ENCODE measurements around the gene WASL. TPM values are rescaled to one million over a fixed set of nuclear protein-coding genes. Genes with fewer than 3 reads are reported as not detected.
"Not testable (repeated sequence)": the region's sequence is repeated elsewhere in the genome, so short reads cannot be mapped to it uniquely, and the experiment has no call there.

Gene WASL
- total RNA-seq, 1 experiment from 2014 or later = 33.2 TPM

DNA sequence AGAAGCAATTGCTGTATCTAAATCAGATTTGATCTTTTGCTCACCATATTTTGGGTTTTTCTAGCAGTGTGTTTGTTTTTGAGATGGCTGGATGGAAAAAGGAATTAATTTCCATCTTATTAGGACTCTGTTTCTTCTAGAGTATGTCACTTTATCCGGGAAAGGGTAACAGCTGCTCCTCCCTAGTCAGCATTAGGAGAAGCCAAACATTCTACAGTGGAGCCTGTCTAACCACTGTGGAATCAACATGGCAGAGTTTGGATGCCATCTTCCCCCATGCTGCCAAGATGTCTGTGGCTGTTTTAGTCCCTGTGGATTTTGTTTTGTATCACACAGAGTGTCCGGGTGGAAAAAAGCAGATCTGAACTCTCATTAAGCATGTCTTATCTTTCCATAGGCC, 109.2 kb downstream of the WASL start:
- H3K4me1 Mint-ChIP-seq (ENCODE audit: low read depth, unreplicated experiment) = peaks cover 15% of the 10 kb centered on the region
- no peak for DNase-seq
- no peaks in the 10 kb centered on the region for H3K27me3 Mint-ChIP-seq (ENCODE audit: unreplicated experiment)
- no TSS peak for BruUV-seq (replicated peaks)
- H3K9me3 Mint-ChIP-seq (ENCODE audit: low read depth, unreplicated experiment) = no peaks in the 10 kb centered on the region
- H3K4me3 Mint-ChIP-seq (ENCODE audit: low read depth, unreplicated experiment) = no peak overlapping the region
- no peaks in the 10 kb centered on the region for H3K36me3 Mint-ChIP-seq (ENCODE audit: insufficient read depth, unreplicated experiment)
- TF ChIP-seq, protein P1, sequence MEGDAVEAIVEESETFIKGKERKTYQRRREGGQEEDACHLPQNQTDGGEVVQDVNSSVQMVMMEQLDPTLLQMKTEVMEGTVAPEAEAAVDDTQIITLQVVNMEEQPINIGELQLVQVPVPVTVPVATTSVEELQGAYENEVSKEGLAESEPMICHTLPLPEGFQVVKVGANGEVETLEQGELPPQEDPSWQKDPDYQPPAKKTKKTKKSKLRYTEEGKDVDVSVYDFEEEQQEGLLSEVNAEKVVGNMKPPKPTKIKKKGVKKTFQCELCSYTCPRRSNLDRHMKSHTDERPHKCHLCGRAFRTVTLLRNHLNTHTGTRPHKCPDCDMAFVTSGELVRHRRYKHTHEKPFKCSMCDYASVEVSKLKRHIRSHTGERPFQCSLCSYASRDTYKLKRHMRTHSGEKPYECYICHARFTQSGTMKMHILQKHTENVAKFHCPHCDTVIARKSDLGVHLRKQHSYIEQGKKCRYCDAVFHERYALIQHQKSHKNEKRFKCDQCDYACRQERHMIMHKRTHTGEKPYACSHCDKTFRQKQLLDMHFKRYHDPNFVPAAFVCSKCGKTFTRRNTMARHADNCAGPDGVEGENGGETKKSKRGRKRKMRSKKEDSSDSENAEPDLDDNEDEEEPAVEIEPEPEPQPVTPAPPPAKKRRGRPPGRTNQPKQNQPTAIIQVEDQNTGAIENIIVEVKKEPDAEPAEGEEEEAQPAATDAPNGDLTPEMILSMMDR (IDR thresholded peaks at IDR 0.05; ENCODE audit: unreplicated experiment) = no peak
- CTCF ChIA-PET = interaction anchor here (0.5 kb wide), 1 partner anchor 231 kb away, joined by 3 read pairs; no protein-coding TSS in a partner anchor
- H3K27ac Mint-ChIP-seq (ENCODE audit: unreplicated experiment) = no peak overlapping the region
- intact Hi-C loops (cut with micrococcal nuclease; ENCODE audit: unreplicated experiment) = loop anchor here (5.0 kb wide), 1 partner anchor 158 kb away; no protein-coding TSS in a partner anchor

DNA sequence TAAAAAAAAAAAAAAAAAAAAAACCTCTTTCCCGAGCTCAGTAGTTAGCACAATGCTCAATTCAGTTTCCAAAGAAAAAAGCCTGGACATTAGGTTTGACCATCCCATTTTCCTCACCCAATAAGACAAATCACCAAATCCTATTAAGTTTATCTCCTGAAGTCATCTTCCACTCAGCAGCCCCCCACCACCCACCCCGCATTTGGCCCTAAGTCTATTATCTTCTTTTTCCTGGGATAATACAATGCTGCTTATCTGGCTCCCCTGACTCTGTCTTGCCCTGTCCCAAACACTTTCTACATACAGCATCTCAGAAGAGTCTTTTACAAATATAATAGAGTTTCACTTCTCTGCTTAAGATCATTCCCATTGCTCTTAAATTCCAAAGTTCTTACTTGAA, 110.9 kb downstream of the WASL start:
- BruUV-seq (replicated peaks) = no TSS peak
- H3K27ac Mint-ChIP-seq (ENCODE audit: unreplicated experiment) = no peak overlapping the region
- no peak overlapping the region for H3K4me3 Mint-ChIP-seq (ENCODE audit: low read depth, unreplicated experiment)
- no peaks in the 10 kb centered on the region for H3K9me3 Mint-ChIP-seq (ENCODE audit: low read depth, unreplicated experiment)
- H3K36me3 Mint-ChIP-seq (ENCODE audit: insufficient read depth, unreplicated experiment) = no peaks in the 10 kb centered on the region
- TF ChIP-seq, protein P1 (IDR thresholded peaks at IDR 0.05; ENCODE audit: unreplicated experiment) = no peak
- intact Hi-C loops (cut with micrococcal nuclease; ENCODE audit: unreplicated experiment) = loop anchor here (5.0 kb wide), 1 partner anchor 159 kb away; no protein-coding TSS in a partner anchor
- no peaks in the 10 kb centered on the region for H3K27me3 Mint-ChIP-seq (ENCODE audit: unreplicated experiment)
- CTCF ChIA-PET = interaction anchor here (1.0 to 1.1 kb wide), 2 partner anchors 64 to 234 kb away, joined by 3 to 5 read pairs; no protein-coding TSS in a partner anchor
- H3K4me1 Mint-ChIP-seq (ENCODE audit: low read depth, unreplicated experiment) = peaks cover 8% of the 10 kb centered on the region
- DNase-seq = no peak

- CTCF ChIA-PET = interaction anchor here (1.0 to 1.1 kb wide), 2 partner anchors 64 to 235 kb away, joined by 3 to 5 read pairs; no protein-coding TSS in a partner anchor
- no TSS peak for BruUV-seq (replicated peaks)
- Mint-ChIP-seq H3K9me3 (ENCODE audit: low read depth, unreplicated experiment) (no peaks in the 10 kb centered on the region), H3K27me3 (ENCODE audit: unreplicated experiment) (no peaks in the 10 kb centered on the region), H3K27ac (ENCODE audit: unreplicated experiment) (no peak overlapping the region), H3K36me3 (ENCODE audit: insufficient read depth, unreplicated experiment) (no peaks in the 10 kb centered on the region), H3K4me3 (ENCODE audit: low read depth, unreplicated experiment) (no peak overlapping the region), H3K4me1 (ENCODE audit: low read depth, unreplicated experiment) (peaks cover 8% of the 10 kb centered on the region)
- no peak for DNase-seq
- TF ChIP-seq, protein P1 (IDR thresholded peaks at IDR 0.05; ENCODE audit: unreplicated experiment) = no peak
- intact Hi-C loops (cut with micrococcal nuclease; ENCODE audit: unreplicated experiment) = loop anchor here (5.0 kb wide), 1 partner anchor 160 kb away; no protein-coding TSS in a partner anchor
Measured at GRCh38 chr7:123637203-123637602, 111.6 kb downstream of the WASL start.

DNA sequence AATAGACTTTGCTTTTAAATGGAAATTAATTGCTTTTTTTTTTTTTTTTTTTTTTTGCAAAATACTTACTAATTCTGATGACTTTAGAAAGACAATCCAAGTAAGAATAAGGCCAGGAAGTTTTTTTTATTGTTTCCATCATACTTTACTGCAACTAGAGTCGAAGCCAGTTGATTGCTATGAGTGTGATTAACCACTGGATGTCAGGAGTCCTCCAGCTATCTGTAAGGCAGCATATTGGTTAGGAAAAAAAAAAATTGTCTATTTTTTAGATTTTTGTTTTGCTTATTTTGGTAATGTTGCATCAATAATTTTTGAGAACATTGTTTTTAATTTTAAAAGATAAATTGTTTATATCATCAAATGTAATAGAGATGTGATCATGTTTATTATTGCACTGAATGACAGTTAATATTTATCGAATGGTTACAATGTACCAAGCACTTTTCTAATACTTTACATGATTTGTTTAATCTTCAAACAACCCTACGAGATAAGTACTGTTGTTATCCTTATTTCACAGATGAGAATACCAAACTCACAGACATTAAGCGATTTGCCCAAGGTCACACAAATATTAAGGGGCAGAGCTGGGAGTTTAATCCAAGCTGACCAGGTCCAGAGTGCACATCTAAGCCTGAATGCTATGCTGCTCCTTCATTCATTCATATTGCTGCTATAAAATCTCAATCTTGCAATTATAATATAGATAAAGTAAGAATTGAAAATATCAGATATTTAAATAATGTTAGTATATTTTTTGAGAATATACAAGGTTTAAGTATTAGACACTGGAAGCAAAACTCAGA, 113.0 kb downstream of the WASL start:
- intact Hi-C loops (cut with micrococcal nuclease; ENCODE audit: unreplicated experiment) = loop anchor here (1.0 to 5.0 kb wide), 5 partner anchors 47 to 520 kb away; no protein-coding TSS in a partner anchor
- no peak overlapping the region for H3K4me3 Mint-ChIP-seq (ENCODE audit: low read depth, unreplicated experiment)
- no peak overlapping the region for H3K27ac Mint-ChIP-seq (ENCODE audit: unreplicated experiment)
- peaks cover 8% of the 10 kb centered on the region for H3K4me1 Mint-ChIP-seq (ENCODE audit: low read depth, unreplicated experiment)
- H3K36me3 Mint-ChIP-seq (ENCODE audit: insufficient read depth, unreplicated experiment) = no peaks in the 10 kb centered on the region
- CTCF ChIA-PET = interaction anchor here (0.6 kb wide), 1 partner anchor 115 kb away, joined by 4 read pairs; no protein-coding TSS in a partner anchor
- no peak for DNase-seq
- no peaks in the 10 kb centered on the region for H3K9me3 Mint-ChIP-seq (ENCODE audit: low read depth, unreplicated experiment)
- no TSS peak for BruUV-seq (replicated peaks)
- no peaks in the 10 kb centered on the region for H3K27me3 Mint-ChIP-seq (ENCODE audit: unreplicated experiment)
- TF ChIP-seq, protein P1 (IDR thresholded peaks at IDR 0.05; ENCODE audit: unreplicated experiment) = peak; percentile 35

- H3K9me3 Mint-ChIP-seq (ENCODE audit: low read depth, unreplicated experiment); H3K4me3 Mint-ChIP-seq (ENCODE audit: low read depth, unreplicated experiment); CTCF ChIA-PET; BruUV-seq (replicated peaks); H3K27me3 Mint-ChIP-seq (ENCODE audit: unreplicated experiment); H3K36me3 Mint-ChIP-seq (ENCODE audit: insufficient read depth, unreplicated experiment); H3K27ac Mint-ChIP-seq (ENCODE audit: unreplicated experiment); DNase-seq; H3K4me1 Mint-ChIP-seq (ENCODE audit: low read depth, unreplicated experiment): not testable (repeated sequence)
- intact Hi-C loops (cut with micrococcal nuclease; ENCODE audit: unreplicated experiment) = loop anchor here (2.0 kb wide), 1 partner anchor 231 kb away; no protein-coding TSS in a partner anchor
Measured at GRCh38 chr7:123634011-123634573, 114.7 kb downstream of the WASL start.

Measured in Calu3 (cell line).